Dendritic cell treated with granulocyte-macrophage colony-stimulating factor and Interleukin-4, amounts not matched to agents 40 ng/mL and 50 ng/mL, for 4 days (primary cell): ENCODE data around the gene AMIGO3.
A peak's percentile ranks its signal among the peaks of the same experiment; 100 is the strongest.
"Not testable (repeated sequence)": the region's sequence is repeated elsewhere in the genome, so short reads cannot be mapped to it uniquely, and the experiment has no call there.

ENCODE experiments used
- H3K27ac Mint-ChIP-seq: one replicate; pipeline ENCODE4 v1.8.0; 2022; ENCODE audit warnings: mild to moderate bottlenecking, mixed read lengths
- H3K27me3 Mint-ChIP-seq: one replicate; pipeline ENCODE4 v1.8.0; 2022; ENCODE audit warnings: mild to moderate bottlenecking, mixed read lengths
- H3K36me3 Mint-ChIP-seq: one replicate; pipeline ENCODE4 v1.8.0; 2022; ENCODE audit warnings: low read depth, mixed read lengths
- H3K4me1 Mint-ChIP-seq: one replicate; pipeline ENCODE4 v1.8.0; 2022; ENCODE audit warnings: low read depth, mixed read lengths
- H3K4me3 Mint-ChIP-seq: one replicate; pipeline ENCODE4 v1.8.0; 2022; ENCODE audit warnings: mild to moderate bottlenecking, moderate library complexity, mixed read lengths
- H3K9me3 Mint-ChIP-seq: one replicate; pipeline ENCODE4 v1.8.0; 2022; ENCODE audit warnings: mixed read lengths
- intact Hi-C: fragments of 100-400 bp; cut with micrococcal nuclease; formaldehyde crosslinking; loops from one replicate; pipeline ENCODE4 v1.15.0; 2022

Gene AMIGO3, protein sequence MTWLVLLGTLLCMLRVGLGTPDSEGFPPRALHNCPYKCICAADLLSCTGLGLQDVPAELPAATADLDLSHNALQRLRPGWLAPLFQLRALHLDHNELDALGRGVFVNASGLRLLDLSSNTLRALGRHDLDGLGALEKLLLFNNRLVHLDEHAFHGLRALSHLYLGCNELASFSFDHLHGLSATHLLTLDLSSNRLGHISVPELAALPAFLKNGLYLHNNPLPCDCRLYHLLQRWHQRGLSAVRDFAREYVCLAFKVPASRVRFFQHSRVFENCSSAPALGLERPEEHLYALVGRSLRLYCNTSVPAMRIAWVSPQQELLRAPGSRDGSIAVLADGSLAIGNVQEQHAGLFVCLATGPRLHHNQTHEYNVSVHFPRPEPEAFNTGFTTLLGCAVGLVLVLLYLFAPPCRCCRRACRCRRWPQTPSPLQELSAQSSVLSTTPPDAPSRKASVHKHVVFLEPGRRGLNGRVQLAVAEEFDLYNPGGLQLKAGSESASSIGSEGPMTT

GRCh38 chr3:49719214-49719884, at the start of gene AMIGO3:
TSS of gene AMIGO3 (minus strand) at chr3:49719684. CDS start at chr3:49719465, 219 bp downstream.
- Mint-ChIP-seq H3K4me3 (peak within 1 kb of the TSS; percentile 76), H3K36me3 (peaks cover 80% of the 10 kb centered on the region), H3K27ac (peak within 1 kb of the TSS; percentile 80), H3K9me3 (no peaks in the 10 kb centered on the region), H3K27me3 (peaks cover 12% of the 10 kb centered on the region), H3K4me1 (peaks cover 63% of the 10 kb centered on the region)
- intact Hi-C loops = no loop called here

DNA sequence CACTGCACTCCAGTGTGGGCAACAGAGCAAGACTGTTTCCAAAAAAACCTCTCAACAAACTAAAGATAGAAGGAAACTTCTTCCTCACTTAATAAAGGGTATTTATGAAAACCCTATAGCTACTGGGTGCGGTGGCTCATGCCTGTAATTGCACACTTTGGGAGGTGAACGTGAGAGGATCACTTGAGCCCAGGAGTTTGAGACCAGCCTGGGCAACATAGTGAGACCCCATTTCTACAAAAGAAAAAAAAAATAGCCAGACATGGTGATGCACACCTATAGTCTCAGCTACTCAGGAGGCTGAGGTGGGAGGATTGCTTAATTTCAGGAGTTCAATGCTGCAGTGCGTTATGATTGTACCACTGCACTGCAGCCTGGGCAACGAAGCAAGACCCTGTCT, 44.5 kb upstream of the AMIGO3 start:
- intact Hi-C loops = no loop called here
- no peak overlapping the region for H3K4me3 Mint-ChIP-seq
- H3K9me3 Mint-ChIP-seq = no peaks in the 10 kb centered on the region
- no peaks in the 10 kb centered on the region for H3K27me3 Mint-ChIP-seq
- peaks cover 11% of the 10 kb centered on the region for H3K36me3 Mint-ChIP-seq
- H3K27ac Mint-ChIP-seq = no peak overlapping the region
- H3K4me1 Mint-ChIP-seq = peaks cover 12% of the 10 kb centered on the region

GRCh38 chr3:49761661-49762060, 42.2 kb upstream of the AMIGO3 start:
- Mint-ChIP-seq H3K27me3 (no peaks in the 10 kb centered on the region), H3K4me3 (no peak overlapping the region), H3K9me3 (no peaks in the 10 kb centered on the region), H3K36me3 (peaks cover 11% of the 10 kb centered on the region), H3K4me1 (peaks cover 12% of the 10 kb centered on the region), H3K27ac (no peak overlapping the region)
- intact Hi-C loops = no loop called here

- Mint-ChIP-seq H3K36me3 (peaks cover 10% of the 10 kb centered on the region), H3K4me3 (no peak overlapping the region), H3K27me3 (no peaks in the 10 kb centered on the region), H3K27ac (peak overlapping the region; percentile 25), H3K4me1 (peaks cover 16% of the 10 kb centered on the region), H3K9me3 (no peaks in the 10 kb centered on the region)
- intact Hi-C loops = no loop called here
Observed at GRCh38 chr3:49759226-49759625, 39.7 kb upstream of the AMIGO3 start.

GRCh38 chr3:49757197-49757596, 37.7 kb upstream of the AMIGO3 start:
- intact Hi-C loops = no loop called here
- Mint-ChIP-seq H3K36me3 (peaks cover 21% of the 10 kb centered on the region), H3K27ac (no peak overlapping the region), H3K4me1 (peaks cover 28% of the 10 kb centered on the region), H3K4me3 (no peak overlapping the region), H3K9me3 (no peaks in the 10 kb centered on the region), H3K27me3 (no peaks in the 10 kb centered on the region)

DNA sequence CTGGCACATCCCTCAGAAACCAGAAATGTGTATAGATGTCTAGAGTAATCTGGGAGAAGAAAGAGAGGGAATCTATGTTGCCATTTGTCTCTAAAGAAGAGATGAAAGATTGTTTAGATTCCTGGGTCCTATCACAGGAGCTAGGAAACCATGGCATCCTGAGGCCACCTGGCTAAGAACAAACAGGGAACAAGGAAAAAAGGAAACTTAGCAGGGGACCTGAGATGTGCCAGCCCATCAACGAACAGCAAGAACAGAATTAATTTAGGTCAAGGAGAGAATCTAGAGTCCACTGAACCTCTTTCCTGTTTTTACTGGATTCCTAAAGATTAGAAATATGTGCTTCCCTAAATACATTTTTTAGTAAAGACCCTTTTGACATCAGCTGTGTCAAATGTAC, 36.6 kb upstream of the AMIGO3 start:
- Mint-ChIP-seq H3K9me3 (no peaks in the 10 kb centered on the region), H3K36me3 (peaks cover 21% of the 10 kb centered on the region), H3K4me1 (peaks cover 28% of the 10 kb centered on the region), H3K27ac (no peak overlapping the region), H3K4me3 (no peak overlapping the region), H3K27me3 (no peaks in the 10 kb centered on the region)
- intact Hi-C loops = no loop called here

DNA sequence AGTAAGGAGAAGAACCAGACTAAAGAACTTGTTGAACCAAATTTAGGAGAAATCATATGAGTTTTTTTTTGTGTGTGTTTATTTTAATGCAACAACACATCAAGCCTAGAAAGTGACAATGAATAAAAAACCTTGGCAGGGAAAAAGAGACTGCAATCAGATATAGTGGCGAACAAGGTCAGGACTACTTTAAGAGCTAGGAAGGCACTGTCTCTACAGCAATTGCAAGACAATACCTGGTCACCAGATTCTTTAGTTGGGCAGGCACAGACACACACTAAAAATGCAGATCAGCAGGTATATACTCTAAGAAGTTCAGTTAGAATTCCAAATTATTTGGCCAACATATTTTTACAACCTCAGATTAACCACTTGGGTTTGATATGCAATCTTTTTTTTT, 35.1 kb upstream of the AMIGO3 start:
- no peaks in the 10 kb centered on the region for H3K27me3 Mint-ChIP-seq
- no peak overlapping the region for H3K4me3 Mint-ChIP-seq
- peaks cover 30% of the 10 kb centered on the region for H3K36me3 Mint-ChIP-seq
- H3K4me1 Mint-ChIP-seq = peaks cover 20% of the 10 kb centered on the region
- H3K27ac Mint-ChIP-seq = no peak overlapping the region
- H3K9me3 Mint-ChIP-seq = no peaks in the 10 kb centered on the region
- intact Hi-C loops = no loop called here

DNA sequence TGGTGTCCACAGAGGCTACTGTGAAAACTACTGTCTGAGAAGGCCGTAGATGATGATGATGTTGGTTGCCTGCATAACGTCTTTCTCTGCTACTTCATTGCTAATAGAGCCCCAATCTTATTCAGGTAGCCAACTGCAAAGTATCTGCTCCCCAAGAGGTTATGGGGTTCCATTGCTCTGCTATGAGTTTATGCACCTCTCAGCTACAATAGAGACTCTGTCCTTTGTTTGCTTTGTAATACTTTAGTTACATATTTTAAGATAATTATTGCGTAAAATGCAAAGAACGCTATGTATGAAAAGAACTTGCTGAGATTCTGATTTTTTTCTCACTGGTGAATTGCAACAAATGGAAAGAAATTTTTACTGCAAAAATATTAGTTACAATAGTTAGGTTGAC, 32.0 kb upstream of the AMIGO3 start:
- Mint-ChIP-seq H3K27ac (no peak overlapping the region), H3K4me3 (no peak overlapping the region), H3K4me1 (peaks cover 16% of the 10 kb centered on the region), H3K27me3 (no peaks in the 10 kb centered on the region), H3K9me3 (no peaks in the 10 kb centered on the region), H3K36me3 (peaks cover 56% of the 10 kb centered on the region)
- intact Hi-C loops = no loop called here

DNA sequence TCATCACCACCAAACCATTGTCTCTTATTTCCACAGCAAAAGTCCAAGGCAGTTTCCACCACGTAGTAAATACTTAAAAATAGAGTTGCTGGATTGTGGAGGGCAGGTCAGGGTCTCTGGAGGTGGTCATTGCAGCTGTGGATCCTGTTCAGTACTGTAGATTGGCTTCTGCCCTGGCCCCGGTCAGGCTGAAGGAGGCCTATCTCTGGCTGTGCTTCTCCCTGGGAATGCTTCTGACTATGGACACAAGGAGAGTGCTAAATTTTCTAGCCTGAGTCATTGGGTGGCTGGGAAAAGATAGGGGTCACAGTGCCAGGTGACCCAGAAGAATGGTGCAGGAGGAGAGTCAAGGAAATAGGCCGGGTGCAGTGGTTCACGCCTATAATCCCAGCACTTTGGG, 30.6 kb upstream of the AMIGO3 start:
- intact Hi-C loops = no loop called here
- peaks cover 58% of the 10 kb centered on the region for H3K36me3 Mint-ChIP-seq
- no peak overlapping the region for H3K4me3 Mint-ChIP-seq
- H3K4me1 Mint-ChIP-seq = peaks cover 16% of the 10 kb centered on the region
- H3K27me3 Mint-ChIP-seq = no peaks in the 10 kb centered on the region
- H3K9me3 Mint-ChIP-seq = no peaks in the 10 kb centered on the region
- no peak overlapping the region for H3K27ac Mint-ChIP-seq

GRCh38 chr3:49748874-49749273, 29.4 kb upstream of the AMIGO3 start:
- H3K4me3 Mint-ChIP-seq, H3K4me1 Mint-ChIP-seq, H3K27ac Mint-ChIP-seq, H3K9me3 Mint-ChIP-seq, H3K27me3 Mint-ChIP-seq, intact Hi-C loops: not testable (repeated sequence)
- H3K36me3 Mint-ChIP-seq = peaks cover 67% of the 10 kb centered on the region

DNA sequence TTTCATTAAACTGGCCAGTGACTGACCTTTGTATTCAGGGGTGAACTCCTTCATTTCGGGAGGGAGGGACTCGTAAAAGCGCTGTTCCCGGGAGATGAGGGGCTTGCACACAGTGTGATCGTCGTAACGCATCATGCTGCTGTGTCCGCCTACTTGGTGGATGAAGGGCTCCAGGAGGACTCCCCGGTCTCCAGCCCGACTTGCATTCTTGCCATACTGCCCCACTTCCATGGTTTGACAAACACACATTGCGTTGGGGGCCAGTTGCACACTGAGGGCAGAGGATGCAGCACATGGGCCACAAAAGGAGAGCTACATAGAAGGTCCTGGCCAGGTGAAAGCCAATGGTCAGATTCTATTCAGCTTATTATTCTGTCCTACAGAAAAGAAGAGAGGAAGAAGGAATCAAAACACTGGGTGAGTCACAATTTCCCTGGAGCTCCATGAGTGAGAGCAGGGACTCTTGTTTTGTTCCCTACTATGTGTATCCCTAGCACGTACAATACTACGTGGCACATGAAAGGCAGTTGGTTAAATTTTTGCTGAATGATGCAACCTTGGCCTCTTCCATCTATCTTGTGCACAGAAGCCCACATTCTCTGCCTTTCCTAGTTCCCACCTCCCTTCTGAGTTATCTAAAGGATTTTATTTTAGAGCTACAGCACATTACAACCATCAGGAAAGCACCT, 28.5 kb upstream of the AMIGO3 start:
- H3K27ac Mint-ChIP-seq = no peak overlapping the region
- H3K4me3 Mint-ChIP-seq = no peak overlapping the region
- peaks cover 2% of the 10 kb centered on the region for H3K4me1 Mint-ChIP-seq
- H3K36me3 Mint-ChIP-seq = peaks cover 70% of the 10 kb centered on the region
- intact Hi-C loops = no loop called here
- H3K9me3 Mint-ChIP-seq = no peaks in the 10 kb centered on the region
- no peaks in the 10 kb centered on the region for H3K27me3 Mint-ChIP-seq

- Mint-ChIP-seq H3K36me3 (peaks cover 77% of the 10 kb centered on the region), H3K27me3 (no peaks in the 10 kb centered on the region), H3K4me3 (no peak overlapping the region), H3K27ac (no peak overlapping the region), H3K4me1 (no peaks in the 10 kb centered on the region), H3K9me3 (no peaks in the 10 kb centered on the region)
- intact Hi-C loops = no loop called here
Observed at GRCh38 chr3:49745986-49746385, 26.5 kb upstream of the AMIGO3 start.

GRCh38 chr3:49740427-49740826, 20.9 kb upstream of the AMIGO3 start:
- no peak overlapping the region for H3K27ac Mint-ChIP-seq
- no peaks in the 10 kb centered on the region for H3K9me3 Mint-ChIP-seq
- no peaks in the 10 kb centered on the region for H3K4me1 Mint-ChIP-seq
- peaks cover 83% of the 10 kb centered on the region for H3K36me3 Mint-ChIP-seq
- intact Hi-C loops = no loop called here
- H3K27me3 Mint-ChIP-seq = no peaks in the 10 kb centered on the region
- H3K4me3 Mint-ChIP-seq = no peak overlapping the region

- intact Hi-C loops = no loop called here
- Mint-ChIP-seq H3K4me3 (no peak overlapping the region), H3K27ac (no peak overlapping the region), H3K9me3 (no peaks in the 10 kb centered on the region), H3K4me1 (no peaks in the 10 kb centered on the region), H3K27me3 (no peaks in the 10 kb centered on the region), H3K36me3 (peaks cover 86% of the 10 kb centered on the region)
Observed at GRCh38 chr3:49738067-49738713, 18.7 kb upstream of the AMIGO3 start.
